Cerebellar nuclear complex (tissue), 1 donor: ENCODE data around the gene EPS8L3.
"Not testable (repeated sequence)": the region's sequence is repeated elsewhere in the genome, so short reads cannot be mapped to it uniquely, and the experiment has no call there.

Experiments
- DNase-seq, 2 experiments: peaks; one replicate each; lab custom pipeline; 2025; lab: John Stamatoyannopoulos, UW

The EPS8L3 gene

GRCh38 chr1:109711593-109712320 lies 52.0 kb downstream of the EPS8L3 start, which contains the start of gene GSTM5:
TSS of gene GSTM5 (plus strand) at chr1:109712251. CDS start at chr1:109712313, 62 bp downstream.
- DNase-seq: not testable (repeated sequence)

- peak; percentile 17 to 42 for DNase-seq
These were observed 53.9 kb downstream of the EPS8L3 start for GRCh38 chr1:109709822-109710221.

GRCh38 chr1:109708949-109709348 lies 54.8 kb downstream of the EPS8L3 start:
- not testable (repeated sequence) for DNase-seq

GRCh38 chr1:109705411-109705810 lies 58.3 kb downstream of the EPS8L3 start:
- DNase-seq: no peak

- DNase-seq: no peak
These were observed 59.5 kb downstream of the EPS8L3 start for GRCh38 chr1:109704173-109704572.

- DNase-seq: not testable (repeated sequence)
These were observed 60.8 kb downstream of the EPS8L3 start for GRCh38 chr1:109702940-109703339.
